Thoracic aorta (tissue), 2 donors: Measurements from ENCODE around the gene PSMD12. TPM values are rescaled to one million over a fixed set of nuclear protein-coding genes. Genes with fewer than 3 reads are reported as not detected.

Experiments used
- ATAC-seq: fragments of 150-250 bp; one replicate; pipeline ENCODE4 v1.8.0; 2017; ENCODE audit warnings: low read depth; ENCODE audit not compliant: insufficient number of reproducible peaks, low FRiP score
- DNase-seq: peaks from one replicate; pipeline ENCODE4 v3.0.0-alpha.2; 2020; ENCODE audit warnings: low spot score
- H3K27ac ChIP-seq, 2 donors: fragments of 200-600 bp; sonication (generic); 1 replicate in 1 of 2; 2 replicates in 1 of 2; pipeline ENCODE4 v1.5.1; 2016; ENCODE audit warnings: mild to moderate bottlenecking in 2 of 2, moderate library complexity in 2 of 2
- H3K27me3 ChIP-seq: fragments of 200-600 bp; sonication (generic); replicated peaks from 2 replicates; pipeline ENCODE4 v1.6.0; 2016; ENCODE audit warnings: mild to moderate bottlenecking; ENCODE audit not compliant: insufficient read depth
- H3K36me3 ChIP-seq: fragments of 200-600 bp; sonication (generic); one replicate; pipeline ENCODE4 v1.5.1; 2016
- H3K4me1 ChIP-seq, 2 donors: fragments of 200-600 bp; sonication (generic); 1 replicate in 1 of 2; 2 replicates in 1 of 2; pipeline versions ENCODE4 v1.5.1 to v1.6.0; 2016; ENCODE audit warnings: low read depth in 2 of 2, mild to moderate bottlenecking in 1 of 2; ENCODE audit not compliant: control insufficient read depth in 1 of 2
- H3K4me3 ChIP-seq: fragments of 200-600 bp; sonication (generic); 2 replicates; pipeline ENCODE4 v1.5.1; 2016; ENCODE audit warnings: mild to moderate bottlenecking
- H3K9me3 ChIP-seq: fragments of 200-600 bp; sonication (generic); 2 replicates; pipeline ENCODE4 v1.5.1; 2016
- CTCF ChIP-seq: fragments of 200-600 bp; sonication (generic); IDR thresholded peaks from one replicate; pipeline ENCODE4 v1.5.1; 2019; ENCODE audit warnings: antibody characterized with exemption
- total RNA-seq, 2 donors: library from RNA; depleted of rRNA; stranded (reverse); fragments of >200 nt; gene quantifications; one replicate each; pipeline versions ENCODE4 v1.1.0 to v1.2.3, GENCODE V29; 2016

The PSMD12 gene
- total RNA-seq, 2 donors from 2014 or later: 18.3 to 29.5 TPM

GRCh38 chr17:67401598-67402504 is 35.5 kb upstream of the PSMD12 start:
- H3K36me3 ChIP-seq: no peaks in the 10 kb centered on the region
- no peaks in the 10 kb centered on the region for H3K9me3 ChIP-seq
- DNase-seq (no peak), ATAC-seq (no peak)
- no peak overlapping the region for H3K4me3 ChIP-seq
- no peak overlapping the region for H3K27ac ChIP-seq
- TF ChIP-seq CTCF: no peak
- H3K4me1 ChIP-seq: peaks cover 0 to 4% of the 10 kb centered on the region in 2 donors
- H3K27me3 ChIP-seq: no peaks in the 10 kb centered on the region

- H3K36me3 ChIP-seq: no peaks in the 10 kb centered on the region
- ATAC-seq: no peak
- no peak overlapping the region for H3K27ac ChIP-seq
- peaks cover 0 to 4% of the 10 kb centered on the region in 2 donors for H3K4me1 ChIP-seq
- no peak for TF ChIP-seq CTCF
- no peaks in the 10 kb centered on the region for H3K9me3 ChIP-seq
- DNase-seq: no peak
- no peak overlapping the region for H3K4me3 ChIP-seq
- H3K27me3 ChIP-seq: no peaks in the 10 kb centered on the region
These were observed 34.7 kb upstream of the PSMD12 start for GRCh38 chr17:67401106-67401505.

- no peak overlapping the region for H3K4me3 ChIP-seq
- DNase-seq: no peak
- TF ChIP-seq CTCF: no peak
- H3K9me3 ChIP-seq: no peaks in the 10 kb centered on the region
- peaks cover 0 to 4% of the 10 kb centered on the region in 2 donors for H3K4me1 ChIP-seq
- no peaks in the 10 kb centered on the region for H3K27me3 ChIP-seq
- no peaks in the 10 kb centered on the region for H3K36me3 ChIP-seq
- no peak for ATAC-seq
- no peak overlapping the region for H3K27ac ChIP-seq
These were observed 33.8 kb upstream of the PSMD12 start for GRCh38 chr17:67400193-67400592.

GRCh38 chr17:67399676-67400075 is 33.3 kb upstream of the PSMD12 start:
- no peaks in the 10 kb centered on the region for H3K9me3 ChIP-seq
- peaks cover 0 to 4% of the 10 kb centered on the region in 2 donors for H3K4me1 ChIP-seq
- no peak overlapping the region for H3K27ac ChIP-seq
- no peaks in the 10 kb centered on the region for H3K36me3 ChIP-seq
- ATAC-seq (no peak), DNase-seq (no peak)
- TF ChIP-seq CTCF: no peak
- H3K27me3 ChIP-seq: no peaks in the 10 kb centered on the region
- H3K4me3 ChIP-seq: no peak overlapping the region

GRCh38 chr17:67393809-67394397 is 27.5 kb upstream of the PSMD12 start:
- Histone ChIP-seq H3K27ac (no peak overlapping the region), H3K27me3 (no peaks in the 10 kb centered on the region), H3K9me3 (no peaks in the 10 kb centered on the region), H3K4me1 (peaks cover 4 to 7% of the 10 kb centered on the region in 2 donors), H3K4me3 (no peak overlapping the region), H3K36me3 (no peaks in the 10 kb centered on the region)
- ATAC-seq (no peak), DNase-seq (no peak)
- TF ChIP-seq CTCF: no peak
